Right kidney (tissue), 1 donor: Measurements from ENCODE around the gene ZNF273.
"Not testable (repeated sequence)": the region's sequence is repeated elsewhere in the genome, so short reads cannot be mapped to it uniquely, and the experiment has no call there.

Experiments
- DNase-seq: peaks from one replicate; pipeline ENCODE4 v3.0.0-alpha.2; 2016

ZNF273 gene

GRCh38 chr7:64944667-64945502, 41.8 kb downstream of the ZNF273 start:
- DNase-seq: not testable (repeated sequence)

DNA sequence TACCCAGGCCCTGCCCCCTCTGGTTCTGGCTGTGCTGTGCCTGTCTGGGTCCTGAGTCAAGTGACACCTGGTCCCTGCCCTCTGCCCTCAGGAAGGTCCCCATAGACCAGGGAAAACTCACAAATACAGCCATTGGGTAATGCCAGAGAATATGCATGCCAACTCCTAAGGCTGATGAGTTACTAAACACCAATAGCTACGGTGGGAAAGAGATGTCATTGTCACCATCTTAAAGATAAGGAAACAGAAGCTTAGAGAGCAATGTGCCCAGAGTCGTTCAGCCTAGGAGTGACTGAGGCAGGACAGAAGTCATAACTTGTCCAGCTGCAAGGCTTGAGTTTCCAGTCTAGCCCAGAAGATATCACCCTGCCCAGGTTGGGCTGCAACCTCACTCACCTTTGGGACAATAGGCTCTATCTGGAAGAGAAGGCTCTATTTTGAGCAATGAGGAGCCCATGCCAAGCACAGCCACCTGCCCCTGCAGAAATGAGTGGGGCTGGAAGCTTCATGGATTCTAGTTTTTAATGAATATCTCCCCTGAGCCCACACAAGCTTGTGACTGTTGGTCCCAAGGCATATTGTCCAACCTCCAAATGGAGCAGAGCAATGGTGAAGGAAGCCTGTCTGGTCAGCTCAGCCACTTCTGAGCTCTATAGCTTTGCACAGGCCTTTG, 42.6 kb downstream of the ZNF273 start:
- DNase-seq: no peak

DNA sequence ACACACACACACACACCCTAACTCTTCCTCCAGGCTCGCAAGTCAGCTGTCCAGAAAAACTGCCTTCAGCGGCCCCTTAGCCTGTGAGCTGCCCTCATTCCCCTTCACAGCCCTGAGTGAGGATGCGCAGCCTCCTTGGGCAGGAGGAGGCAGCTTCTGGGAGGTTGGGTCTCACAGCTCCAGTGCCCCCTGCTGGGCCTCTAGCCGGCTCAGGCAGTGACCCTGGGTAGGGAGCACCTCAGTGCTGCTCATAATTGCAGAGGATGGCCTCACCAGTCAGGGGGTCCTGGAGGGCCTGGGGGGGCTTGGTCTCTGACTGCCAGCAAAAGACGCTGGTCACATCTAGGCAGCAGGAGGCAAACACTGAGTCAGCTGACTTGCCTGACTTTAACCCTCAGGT, 43.7 kb downstream of the ZNF273 start:
- DNase-seq: peak; percentile 15

GRCh38 chr7:64947252-64948000, 44.4 kb downstream of the ZNF273 start:
- peak; percentile 55 for DNase-seq

- not testable (repeated sequence) for DNase-seq
Measured at GRCh38 chr7:64948774-64949173, 45.7 kb downstream of the ZNF273 start.

DNA sequence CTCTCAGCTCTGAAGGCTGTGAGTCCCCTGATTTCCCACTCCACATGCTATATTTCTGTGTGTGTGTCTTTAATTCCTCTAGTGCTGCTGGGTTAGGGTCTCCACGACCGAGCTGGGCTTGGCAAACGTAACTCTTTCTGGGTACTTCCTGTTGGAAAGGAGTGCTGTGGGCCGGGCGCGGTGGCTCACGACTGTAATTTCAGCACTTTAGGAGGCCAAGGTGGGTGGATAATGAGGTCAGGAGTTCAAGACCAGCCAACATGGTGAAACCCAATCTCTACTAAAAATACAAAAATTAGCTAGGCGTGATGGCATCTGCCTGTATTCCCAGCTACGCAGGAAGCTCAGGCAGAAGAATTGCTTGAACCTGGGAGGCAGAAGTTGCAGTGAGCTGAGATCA, 47.6 kb downstream of the ZNF273 start:
- DNase-seq: not testable (repeated sequence)

- no peak for DNase-seq
Measured at GRCh38 chr7:64951250-64951848, 48.3 kb downstream of the ZNF273 start.

GRCh38 chr7:64959072-64959747, 56.1 kb downstream of the ZNF273 start:
- no peak for DNase-seq

- no peak for DNase-seq
Measured at GRCh38 chr7:64965594-64965993, 62.5 kb downstream of the ZNF273 start.

GRCh38 chr7:64978497-64979203, 75.6 kb downstream of the ZNF273 start:
- no peak for DNase-seq
